ENCODE results near the gene NRM. TPM values are rescaled to one million over a fixed set of nuclear protein-coding genes. Genes with fewer than 3 reads are reported as not detected.
A peak's percentile ranks its signal among the peaks of the same experiment; 100 is the strongest.

Gene NRM
- total RNA-seq, 2 experiments from 2014 or later, result 18.6 to 36.7 TPM

DNA sequence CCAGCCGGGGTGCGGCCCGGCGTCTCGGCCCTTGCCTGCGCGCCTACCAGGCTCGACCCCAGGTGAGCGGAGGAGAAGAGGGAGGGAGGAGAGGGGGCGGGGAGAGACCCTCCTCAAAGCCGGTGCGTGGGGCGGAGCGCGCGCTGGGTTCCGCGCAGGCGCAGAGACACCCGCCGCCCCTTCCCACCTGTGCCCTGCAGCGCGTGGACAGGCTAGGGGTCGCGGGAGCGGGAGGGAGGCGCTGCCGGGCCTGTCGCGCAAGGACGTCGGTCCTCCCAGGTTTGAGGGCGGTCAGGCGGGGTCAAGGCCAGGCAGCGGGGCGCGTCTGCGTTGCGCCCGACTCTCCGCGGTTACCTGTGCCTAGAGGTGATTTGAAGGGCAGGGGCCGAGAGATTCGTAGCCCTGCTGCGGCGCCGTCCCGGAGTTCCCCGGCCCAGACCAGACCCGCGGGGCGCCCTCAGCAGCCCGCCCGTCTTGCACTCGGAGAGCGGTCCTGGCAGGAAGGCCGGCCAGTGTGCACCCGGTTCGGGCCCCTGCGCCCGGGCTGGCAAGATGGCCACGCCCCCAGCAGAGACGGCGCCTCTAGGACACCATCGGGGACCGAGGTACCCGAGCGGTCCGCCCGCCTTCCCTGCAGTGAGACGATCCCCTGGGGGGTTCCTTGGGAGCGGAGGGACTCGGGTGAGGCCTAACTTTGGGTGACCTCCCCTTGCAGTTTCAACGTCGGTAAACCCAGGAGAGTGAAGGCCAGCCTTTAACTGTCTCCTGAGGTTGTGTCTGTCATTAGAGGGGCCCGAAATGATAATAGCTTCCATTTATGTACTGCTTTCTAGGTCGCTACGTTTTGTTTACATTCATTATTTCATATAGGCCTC, 43.3 kb downstream of the NRM start:
- BruUV-seq (replicated peaks), result no TSS peak
- ChIA-PET POLR2A (interaction anchor here (0.6 to 1.2 kb wide), 4 partner anchors 12 to 69 kb away, joined by 3 to 5 read pairs (median 3); no protein-coding TSS in a partner anchor), CTCF (ENCODE audit: unreplicated experiment) (no interaction called here)
- peaks cover 32% of the 10 kb centered on the region for H3K36me3 ChIP-seq (ENCODE audit: insufficient read depth, low read length)
- peaks cover 16% of the 10 kb centered on the region for H3K4me1 ChIP-seq (ENCODE audit: insufficient read depth, low read length, poor library complexity, severe bottlenecking)
- H2AFZ ChIP-seq (ENCODE audit: low read length), result peak overlapping the region; percentile 63
- no peak for TF ChIP-seq EZH2phosphoT487 (IDR thresholded peaks at IDR 0.05; ENCODE audit: borderline replicate concordance, low read depth, low read length)
- TF ChIP-seq CTCF (conservative IDR thresholded peaks at IDR 0.05; ENCODE audit: low read length), result no peak
- intact Hi-C loops (cut with micrococcal nuclease; ENCODE audit: unreplicated experiment), result loop anchor here (1.0 kb wide), 2 partner anchors 30 to 73 kb away; partner anchors contain the start of genes MRPS18B, PPP1R10 and TUBB
- H3K4me2 ChIP-seq (ENCODE audit: low read length), result peak overlapping the region; percentile 94
- no peaks in the 10 kb centered on the region for H3K9me3 ChIP-seq (ENCODE audit: low read length)
- no peaks in the 10 kb centered on the region for H3K9me2 ChIP-seq (ENCODE audit: insufficient read depth, low read length)
- H3K4me3 ChIP-seq (ENCODE audit: low read depth, low read length, poor library complexity, severe bottlenecking), result peak overlapping the region; percentile 93
- peaks cover 29% of the 10 kb centered on the region; the same call in 1 of the 2 replicates for H3K79me2 ChIP-seq (ENCODE audit: insufficient read depth, low read depth, low read length)
- H3K27ac ChIP-seq (ENCODE audit: low read depth, low read length, poor library complexity, severe bottlenecking), result peak overlapping the region; percentile 77
- no peaks in the 10 kb centered on the region; the same call in 1 of the 2 replicates for H4K20me1 ChIP-seq (ENCODE audit: insufficient read depth, low read length)
- peak; percentile 81 for DNase-seq (ENCODE audit: low spot score)

- peak within 1 kb of the TSS; percentile 77 for H3K27ac ChIP-seq (ENCODE audit: low read depth, low read length, poor library complexity, severe bottlenecking)
- peak within 1 kb of the TSS; percentile 63 for H2AFZ ChIP-seq (ENCODE audit: low read length)
- DNase-seq (ENCODE audit: low spot score), result peak; percentile 97
- H3K36me3 ChIP-seq (ENCODE audit: insufficient read depth, low read length), result peaks cover 23% of the 10 kb centered on the region
- CTCF ChIA-PET (ENCODE audit: unreplicated experiment), result no interaction called here
- peaks cover 29% of the 10 kb centered on the region; the same call in 1 of the 2 replicates for H3K79me2 ChIP-seq (ENCODE audit: insufficient read depth, low read depth, low read length)
- H4K20me1 ChIP-seq (ENCODE audit: insufficient read depth, low read length), result no peaks in the 10 kb centered on the region; the same call in 1 of the 2 replicates
- POLR2A ChIA-PET, result interaction anchor here (0.6 to 1.2 kb wide), 4 partner anchors 34 to 82 kb away, joined by 3 to 6 read pairs (median 4); no protein-coding TSS in a partner anchor
- H3K9me2 ChIP-seq (ENCODE audit: insufficient read depth, low read length), result no peaks in the 10 kb centered on the region
- peak within 1 kb of the TSS; percentile 94 for H3K4me2 ChIP-seq (ENCODE audit: low read length)
- H3K4me1 ChIP-seq (ENCODE audit: insufficient read depth, low read length, poor library complexity, severe bottlenecking), result peaks cover 16% of the 10 kb centered on the region
- H3K9me3 ChIP-seq (ENCODE audit: low read length), result no peaks in the 10 kb centered on the region
- intact Hi-C loops (cut with micrococcal nuclease; ENCODE audit: unreplicated experiment), result loop anchor here (1.0 kb wide), 2 partner anchors 29 to 74 kb away; partner anchors contain the start of genes MRPS18B, PPP1R10 and TUBB
- TF ChIP-seq CTCF (conservative IDR thresholded peaks at IDR 0.05; ENCODE audit: low read length), result no peak
- TF ChIP-seq EZH2phosphoT487 (IDR thresholded peaks at IDR 0.05; ENCODE audit: borderline replicate concordance, low read depth, low read length), result no peak
- BruUV-seq (replicated peaks), result TSS peak; percentile 59
- peak within 1 kb of the TSS; percentile 93 for H3K4me3 ChIP-seq (ENCODE audit: low read depth, low read length, poor library complexity, severe bottlenecking)
Measured at GRCh38 chr6:30646450-30647241, 44.1 kb downstream of the NRM start, which contains the start of gene C6orf136. Gene C6orf136, plus strand, starts transcription at chr6:30647133. Its CDS starts 99 bp downstream, at chr6:30647232.
